ENCODE measurements around the gene SLC40A1. TPM values are rescaled to one million over a fixed set of nuclear protein-coding genes. Genes with fewer than 3 reads are reported as not detected.
A peak's percentile ranks its signal among the peaks of the same experiment; 100 is the strongest.

Gene SLC40A1
- total and polyA plus RNA-seq, 2 of the 8 experiments (the other 6 are each of a cell fraction or from before 2014, with no cell fraction given), result 0.03 TPM; not detected in 1

DNA sequence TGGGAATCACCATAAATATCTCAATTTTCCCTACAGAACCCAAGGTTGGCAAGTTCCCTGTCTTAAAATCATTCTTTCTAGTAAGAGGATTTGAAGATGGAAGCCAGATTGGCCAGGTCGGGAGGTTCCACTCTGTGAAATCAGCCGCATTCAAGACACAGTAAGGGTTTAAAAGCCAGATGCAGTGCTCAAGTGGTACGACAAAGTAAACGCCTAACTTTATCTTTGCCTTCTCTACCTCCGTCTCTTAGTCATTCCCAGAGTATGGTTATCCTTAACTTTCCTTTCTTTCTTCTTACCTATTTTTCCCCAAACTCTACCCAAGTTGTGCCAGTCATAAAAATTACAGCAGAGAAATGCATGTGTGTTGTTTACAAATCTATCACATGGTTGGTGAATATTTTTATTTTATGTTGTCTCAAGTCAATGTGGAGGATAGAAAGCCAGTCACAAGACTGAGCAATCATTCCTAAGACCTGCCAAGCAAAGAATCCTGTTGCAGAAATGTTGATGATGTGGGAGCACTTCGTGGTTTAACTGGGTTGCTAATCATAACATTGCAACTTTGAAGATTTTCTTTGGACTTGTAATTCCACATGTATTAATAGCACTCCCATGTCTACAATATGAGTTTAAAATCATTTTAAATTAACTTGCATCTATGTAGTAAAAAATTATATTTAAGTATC lies 62.6 kb downstream of the SLC40A1 start:
- Histone ChIP-seq H3K79me2 (ENCODE audit: control insufficient read depth in 1 of 2, insufficient read depth in 2 of 2, low read length in 2 of 2) (no peaks in the 10 kb centered on the region), H4K8ac (ENCODE audit: extremely low read depth, insufficient read depth, low read length) (no peak overlapping the region), H4K20me1 (replicated peaks in 1 of 2; ENCODE audit: control insufficient read depth in 1 of 2, insufficient read depth in 2 of 2, low read length in 2 of 2) (no peaks in the 10 kb centered on the region), H2AK5ac (ENCODE audit: low read depth, low read length) (no peak overlapping the region), H4K91ac (replicated peaks; ENCODE audit: insufficient read length, low read length) (no peak overlapping the region), H3K4me2 (ENCODE audit: insufficient read depth in 1 of 2, low read depth in 2 of 2, low read length in 2 of 2) (no peak overlapping the region), H3K23me2 (ENCODE audit: low read depth, low read length) (no peaks in the 10 kb centered on the region), H3K27me3 (replicated peaks in 1 of 4; ENCODE audit: control insufficient read depth in 3 of 4, extremely low read depth in 1 of 4, insufficient read depth in 3 of 4, low read length in 3 of 4) (no peaks in the 10 kb centered on the region), H3K4me3 (ENCODE audit: extremely low read depth in 1 of 4, insufficient read depth in 2 of 4, low read depth in 3 of 4, low read length in 4 of 4) (no peak overlapping the region), H2BK5ac (ENCODE audit: low read depth, low read length) (no peak overlapping the region), H3K9me3 (ENCODE audit: insufficient read depth in 2 of 2, low read depth in 1 of 2, low read length in 1 of 2) (no peaks in the 10 kb centered on the region), H3K14ac (ENCODE audit: insufficient read length) (no peak overlapping the region), H3K36me3 (ENCODE audit: control insufficient read depth in 2 of 4, insufficient read depth in 4 of 4, low read length in 3 of 4) (no peaks in the 10 kb centered on the region), H3K18ac (ENCODE audit: extremely low read depth, low read length) (no peak overlapping the region), H3K23ac (ENCODE audit: insufficient read length) (no peak overlapping the region), H2BK120ac (replicated peaks; ENCODE audit: low read depth, low read length) (no peak overlapping the region), H3K4ac (replicated peaks; ENCODE audit: insufficient read length, low read depth, low read length) (no peak overlapping the region), H3K9ac (replicated peaks in 1 of 4; ENCODE audit: extremely low read depth in 1 of 4, low read depth in 3 of 4, low read length in 3 of 4) (no peak overlapping the region), H4K5ac (ENCODE audit: insufficient read length, low read depth, low read length) (no peak overlapping the region), H2BK12ac (ENCODE audit: low read depth, low read length) (no peak overlapping the region), H3K4me1 (replicated peaks in 1 of 4; ENCODE audit: control insufficient read depth in 3 of 4, insufficient read depth in 4 of 4, low read length in 3 of 4) (no peaks in the 10 kb centered on the region), H2BK15ac (ENCODE audit: low read length) (no peak overlapping the region), H2AFZ (ENCODE audit: low read length) (peak overlapping the region; percentile 18; the same call in 1 of the 2 replicates), H3K56ac (replicated peaks; ENCODE audit: insufficient read length, low read depth, low read length) (no peak overlapping the region), H3K27ac (ENCODE audit: low read depth, low read length) (no peak overlapping the region), H3K79me1 (ENCODE audit: low read depth, low read length) (no peaks in the 10 kb centered on the region), H2BK20ac (ENCODE audit: low read length) (no peak overlapping the region)
- POLR2A ChIA-PET (ENCODE audit: partially characterized antibody), result no interaction called here
- CTCF ChIA-PET (ENCODE audit: partially characterized antibody), result no interaction called here
- no peak for DNase-seq (ENCODE audit: low read depth in 1 of 2, low spot score in 2 of 2)
- no peak for FAIRE-seq
- WGBS, 2 experiments (ENCODE audit: extremely low coverage in 1 of 2, insufficient coverage in 1 of 2, insufficient read length in 1 of 2, insufficient replicate concordance in 2 of 2, low coverage in 1 of 2, low lambda C conversion rate in 2 of 2, missing lambda C conversion rate in 1 of 2), result 90% methylated on average over 6 of the region's 6 CpGs; no CpG with 5 or more reads in 1 of the 2 experiments
- TF ChIP-seq CBX8 (IDR thresholded peaks at IDR 0.05; ENCODE audit: borderline replicate concordance, low read depth, low read length), result no peak
- no peak for TF ChIP-seq RAD21 (IDR thresholded peaks at IDR 0.05 in 1 of 2, conservative IDR thresholded peaks at IDR 0.05 in 1 of 2; ENCODE audit: low read depth in 2 of 2, low read length in 2 of 2)
- no peak for TF ChIP-seq EGR1 (IDR thresholded peaks at IDR 0.05; ENCODE audit: borderline replicate concordance, low read depth, low read length)
- TF ChIP-seq JUN (IDR thresholded peaks at IDR 0.05; ENCODE audit: low read depth, low read length), result no peak
- no peak for TF ChIP-seq BRCA1 (IDR thresholded peaks at IDR 0.05; ENCODE audit: low read depth, low read length)
- TF ChIP-seq TAF1 (IDR thresholded peaks at IDR 0.05; ENCODE audit: low read depth, low read length), result no peak
- no peak for TF ChIP-seq YY1 (IDR thresholded peaks at IDR 0.05; ENCODE audit: low read depth, low read length)
- no peak for TF ChIP-seq KDM1A (IDR thresholded peaks at IDR 0.05; ENCODE audit: borderline replicate concordance, low read length)
- TF ChIP-seq TBP (IDR thresholded peaks at IDR 0.05; ENCODE audit: low read depth, low read length), result no peak
- TF ChIP-seq, protein P1, sequence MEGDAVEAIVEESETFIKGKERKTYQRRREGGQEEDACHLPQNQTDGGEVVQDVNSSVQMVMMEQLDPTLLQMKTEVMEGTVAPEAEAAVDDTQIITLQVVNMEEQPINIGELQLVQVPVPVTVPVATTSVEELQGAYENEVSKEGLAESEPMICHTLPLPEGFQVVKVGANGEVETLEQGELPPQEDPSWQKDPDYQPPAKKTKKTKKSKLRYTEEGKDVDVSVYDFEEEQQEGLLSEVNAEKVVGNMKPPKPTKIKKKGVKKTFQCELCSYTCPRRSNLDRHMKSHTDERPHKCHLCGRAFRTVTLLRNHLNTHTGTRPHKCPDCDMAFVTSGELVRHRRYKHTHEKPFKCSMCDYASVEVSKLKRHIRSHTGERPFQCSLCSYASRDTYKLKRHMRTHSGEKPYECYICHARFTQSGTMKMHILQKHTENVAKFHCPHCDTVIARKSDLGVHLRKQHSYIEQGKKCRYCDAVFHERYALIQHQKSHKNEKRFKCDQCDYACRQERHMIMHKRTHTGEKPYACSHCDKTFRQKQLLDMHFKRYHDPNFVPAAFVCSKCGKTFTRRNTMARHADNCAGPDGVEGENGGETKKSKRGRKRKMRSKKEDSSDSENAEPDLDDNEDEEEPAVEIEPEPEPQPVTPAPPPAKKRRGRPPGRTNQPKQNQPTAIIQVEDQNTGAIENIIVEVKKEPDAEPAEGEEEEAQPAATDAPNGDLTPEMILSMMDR (IDR thresholded peaks at IDR 0.05; ENCODE audit: control extremely low read depth in 1 of 3, insufficient read depth in 1 of 3, low read depth in 1 of 3, low read length in 3 of 3), result no peak
- TF ChIP-seq EP300 (IDR thresholded peaks at IDR 0.05; ENCODE audit: borderline replicate concordance in 1 of 2, low read depth in 2 of 2, low read length in 2 of 2), result no peak

Measured in H1 (cell line).